Stimulated activated CD4-positive, alpha-beta T cell treated with anti-CD3 and anti-CD28 coated beads, TNF-alpha, amount 100 ng/mL, for 1 hour (primary cell): ENCODE data around the gene LRR1.
"Not testable (repeated sequence)": the region's sequence is repeated elsewhere in the genome, so short reads cannot be mapped to it uniquely, and the experiment has no call there.

Experiments
- DNase-seq, 3 donors: peaks; one replicate each; pipeline ENCODE4 v3.0.0-alpha.2; 2020; ENCODE audit warnings: low read depth in 3 of 3, low spot score in 1 of 3

Gene LRR1

GRCh38 chr14:49585803-49586672 is 12.7 kb upstream of the LRR1 start, which contains the start of gene RPS29:
TSS of gene RPS29 (minus strand) at chr14:49586380. CDS start at chr14:49586346, 34 bp downstream.
- peak; percentile 97 to 98 (median 98) for DNase-seq

GRCh38 chr14:49586673-49587460 is 11.9 kb upstream of the LRR1 start:
- peak in 2 of 3 donors; percentile 27 to 41 for DNase-seq

- no peak for DNase-seq
Observed at GRCh38 chr14:49589387-49589786, 9.4 kb upstream of the LRR1 start.

- no peak for DNase-seq
Observed at GRCh38 chr14:49593016-49593415, 5.7 kb upstream of the LRR1 start.

GRCh38 chr14:49594347-49595091 is 4.2 kb upstream of the LRR1 start:
- no peak for DNase-seq

- DNase-seq: no peak
Observed at GRCh38 chr14:49598189-49598484, 603 bp upstream of the LRR1 start.

- no peak for DNase-seq
Observed at GRCh38 chr14:49607583-49607982, 8.8 kb downstream of the LRR1 start.

GRCh38 chr14:49612251-49612650 is 13.5 kb downstream of the LRR1 start:
- no peak for DNase-seq

GRCh38 chr14:49612671-49613070 is 13.9 kb downstream of the LRR1 start:
- no peak for DNase-seq

- no peak for DNase-seq
Observed at GRCh38 chr14:49614196-49614595, 15.5 kb downstream of the LRR1 start.

- no peak for DNase-seq
Observed at GRCh38 chr14:49615776-49616175, 17.0 kb downstream of the LRR1 start.

GRCh38 chr14:49617852-49618519 is 19.2 kb downstream of the LRR1 start:
- DNase-seq: no peak

- not testable (repeated sequence) for DNase-seq
Observed at GRCh38 chr14:49619273-49619672, 20.5 kb downstream of the LRR1 start.

GRCh38 chr14:49619730-49620129 is 21.0 kb downstream of the LRR1 start:
- DNase-seq: no peak

GRCh38 chr14:49620182-49621113 is 21.7 kb downstream of the LRR1 start, which contains the start of the genes MGAT2 and RPL36AL:
TSS of gene MGAT2 (plus strand) at chr14:49620799. CDS start at chr14:49621269, 470 bp downstream.
TSS of gene RPL36AL (minus strand) at chr14:49620626. CDS start at chr14:49619104, 1,522 bp downstream.
- DNase-seq: peak; percentile 78 to 89 (median 86)

GRCh38 chr14:49621114-49621881 is 22.6 kb downstream of the LRR1 start:
- peak in 1 of 3 donors; percentile 38 for DNase-seq

- DNase-seq: no peak
Observed at GRCh38 chr14:49622022-49622607, 23.4 kb downstream of the LRR1 start.

GRCh38 chr14:49623387-49623786 is 24.6 kb downstream of the LRR1 start:
- DNase-seq: no peak
